ENCODE results near the gene TBCK. TPM values are rescaled to one million over a fixed set of nuclear protein-coding genes. Genes with fewer than 3 reads are reported as not detected.

TBCK gene
- total and polyA plus RNA-seq, 9 of the 15 experiments (the other 6 are each of a cell fraction or from before 2014, with no cell fraction given) = 5.3 to 26.6 (median 16.2) TPM

DNA sequence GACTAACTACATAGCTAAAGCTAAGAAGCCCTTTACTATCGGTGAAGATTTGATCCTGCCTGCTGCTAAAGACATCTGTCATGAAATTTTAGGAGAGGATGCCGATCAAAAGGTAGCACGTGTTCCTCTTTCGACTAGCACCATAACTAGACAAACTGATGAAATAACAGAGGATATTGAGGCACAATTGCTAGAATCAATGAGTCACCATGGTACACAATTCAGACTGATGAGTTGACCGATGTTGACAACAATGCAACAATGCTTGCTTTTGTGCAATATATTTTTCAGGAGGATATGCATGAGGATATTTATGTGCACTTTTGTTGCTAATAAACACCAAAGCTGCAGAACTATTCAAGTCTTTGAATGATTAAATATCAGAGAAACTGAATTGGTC lies 24.3 kb downstream of the TBCK start:
- Histone ChIP-seq H3K4me3 (no peak overlapping the region), H3K27me3 (ENCODE audit: control insufficient read depth in 2 of 2, insufficient read depth in 2 of 2, low read length in 2 of 2) (no peaks in the 10 kb centered on the region), H3K4me1 (replicated peaks in 1 of 2; ENCODE audit: control insufficient read depth in 2 of 2, insufficient read depth in 2 of 2, low read length in 2 of 2) (0 out of 5 replicates have a peak, but pooled peaks cover 0 to 4% of the 10 kb centered on the region in 2 experiments), H3K9ac (ENCODE audit: insufficient read depth in 1 of 2, low read depth in 2 of 2, low read length in 2 of 2) (no peak overlapping the region), H3K9me3 (replicated peaks; ENCODE audit: control insufficient read depth, insufficient read depth, low read depth, low read length) (no peaks in the 10 kb centered on the region), H2AFZ (ENCODE audit: low read depth, low read length) (no peak overlapping the region), H3K9me1 (ENCODE audit: control insufficient read depth, insufficient read depth, low read length) (no peaks in the 10 kb centered on the region), H3K79me2 (ENCODE audit: control insufficient read depth, insufficient read depth, low read length) (no peaks in the 10 kb centered on the region), H4K20me1 (replicated peaks; ENCODE audit: control insufficient read depth, insufficient read depth, low read length) (no peaks in the 10 kb centered on the region), H3K36me3 (ENCODE audit: control insufficient read depth, insufficient read depth, low read length) (peaks cover 35% of the 10 kb centered on the region; the same call in 1 of the 3 replicates), H3K27ac (ENCODE audit: extremely low read depth, low read depth, low read length) (no peak overlapping the region), H3K4me2 (ENCODE audit: insufficient read depth, low read length) (no peak overlapping the region)
- in situ Hi-C loops (cut with MboI) = no loop called here
- WGBS (ENCODE audit: insufficient coverage, low coverage, missing lambda C conversion rate) = 97% methylated on average over 5 of the region's 5 CpGs
- ATAC-seq (no peak), FAIRE-seq (no peak), DNase-seq (ENCODE audit: extremely low read depth in 1 of 4, low spot score in 3 of 4) (no peak)
- TF ChIP-seq SIRT6 (IDR thresholded peaks at IDR 0.05; ENCODE audit: low read depth, low read length) (no peak), SUPT5H (IDR thresholded peaks at IDR 0.05) (no peak), KDM4B (IDR thresholded peaks at IDR 0.05; ENCODE audit: borderline replicate concordance in 2 of 2, low read depth in 1 of 2) (no peak), POLR2H (tag; IDR thresholded peaks at IDR 0.05; ENCODE audit: low read depth) (no peak), TAF1 (IDR thresholded peaks at IDR 0.05; ENCODE audit: control insufficient read depth, extremely low read depth, insufficient read depth, low read length, severe bottlenecking) (no peak), BRD4 (IDR thresholded peaks at IDR 0.05) (no peak), ZNF561 (CRISPR knock-in tag; conservative IDR thresholded peaks at IDR 0.05) (no peak), EHMT2 (IDR thresholded peaks at IDR 0.05) (no peak), XRCC3 (IDR thresholded peaks at IDR 0.05) (no peak), CREBBP (IDR thresholded peaks at IDR 0.05; ENCODE audit: low read depth, low read length) (no peak), MAFG (tag; conservative IDR thresholded peaks at IDR 0.05) (no peak), ZNF79 (CRISPR knock-in tag; IDR thresholded peaks at IDR 0.05; ENCODE audit: low read depth) (no peak), NCOA2 (IDR thresholded peaks at IDR 0.05; ENCODE audit: partially characterized antibody in 2 of 2) (no peak)
- TF ChIP-seq, protein P1, sequence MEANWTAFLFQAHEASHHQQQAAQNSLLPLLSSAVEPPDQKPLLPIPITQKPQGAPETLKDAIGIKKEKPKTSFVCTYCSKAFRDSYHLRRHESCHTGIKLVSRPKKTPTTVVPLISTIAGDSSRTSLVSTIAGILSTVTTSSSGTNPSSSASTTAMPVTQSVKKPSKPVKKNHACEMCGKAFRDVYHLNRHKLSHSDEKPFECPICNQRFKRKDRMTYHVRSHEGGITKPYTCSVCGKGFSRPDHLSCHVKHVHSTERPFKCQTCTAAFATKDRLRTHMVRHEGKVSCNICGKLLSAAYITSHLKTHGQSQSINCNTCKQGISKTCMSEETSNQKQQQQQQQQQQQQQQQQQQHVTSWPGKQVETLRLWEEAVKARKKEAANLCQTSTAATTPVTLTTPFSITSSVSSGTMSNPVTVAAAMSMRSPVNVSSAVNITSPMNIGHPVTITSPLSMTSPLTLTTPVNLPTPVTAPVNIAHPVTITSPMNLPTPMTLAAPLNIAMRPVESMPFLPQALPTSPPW (CRISPR knock-in tag; IDR thresholded peaks at IDR 0.05) = no peak
- intact Hi-C loops (cut with micrococcal nuclease) = no loop called here
- CTCF ChIA-PET (ENCODE audit: low intra/inter-chr PET ratio) = no interaction called here
- POLR2A ChIA-PET = interaction anchor here (0.6 kb wide), 1 partner anchor 230 kb away, joined by 3 read pairs; no protein-coding TSS in a partner anchor
- BruUV-seq (replicated peaks) = no TSS peak

All from K562 (cell line).